GM23338 (cell line): ENCODE data around the gene EPHA7. TPM values are rescaled to one million over a fixed set of nuclear protein-coding genes. Genes with fewer than 3 reads are reported as not detected.

Source experiments
- ATAC-seq: fragments of 200-7000 bp; cut with Tn5 transposase; 3 replicates; pipeline ENCODE4 v1.9.1; 2020
- DNase-seq: peaks from one replicate; pipeline ENCODE4 v3.0.0-alpha.2; 2015; ENCODE audit warnings: low spot score
- H2AFZ ChIP-seq: fragments of 200-600 bp; sonication (generic); 2 replicates; pipeline ENCODE4 v1.8.0; 2016; ENCODE audit warnings: antibody characterized with exemption, mild to moderate bottlenecking, moderate library complexity
- H3F3A ChIP-seq: fragments of 200-600 bp; sonication (generic); replicated peaks from 2 replicates; pipeline ENCODE4 v1.8.0; 2017; ENCODE audit warnings: antibody characterized with exemption, mixed run types, low read depth
- H3K27ac ChIP-seq: fragments of 200-600 bp; sonication (generic); 2 replicates; pipeline ENCODE4 v1.6.1; 2016; ENCODE audit warnings: low read depth
- H3K27me3 ChIP-seq: fragments of 200-600 bp; sonication (generic); 2 replicates; pipeline ENCODE4 v1.8.0; 2016; ENCODE audit warnings: mild to moderate bottlenecking, mixed run types, moderate library complexity; ENCODE audit not compliant: insufficient read depth
- H3K36me3 ChIP-seq: fragments of 200-600 bp; sonication (generic); 2 replicates; pipeline ENCODE4 v1.8.0; 2016; ENCODE audit warnings: mild to moderate bottlenecking; ENCODE audit not compliant: insufficient read depth
- H3K4me1 ChIP-seq: fragments of 200-600 bp; sonication (generic); 2 replicates; pipeline ENCODE4 v1.8.0; 2016; ENCODE audit warnings: mild to moderate bottlenecking, moderate library complexity; ENCODE audit not compliant: insufficient read depth
- H3K4me2 ChIP-seq: fragments of 200-600 bp; sonication (generic); 2 replicates; pipeline ENCODE4 v1.7.1; 2017; ENCODE audit warnings: mixed run types
- H3K4me3 ChIP-seq: fragments of 200-600 bp; sonication (generic); 2 replicates; pipeline ENCODE4 v1.6.1; 2016; ENCODE audit warnings: mixed run types
- H3K79me2 ChIP-seq: fragments of 200-600 bp; sonication (generic); replicated peaks from 2 replicates; pipeline ENCODE4 v1.8.0; 2017; ENCODE audit warnings: mild to moderate bottlenecking; ENCODE audit not compliant: insufficient read depth
- H3K9me2 ChIP-seq: fragments of 200-600 bp; sonication (generic); 2 replicates; pipeline ENCODE4 v1.8.0; 2017; ENCODE audit not compliant: insufficient read depth
- H4K20me1 ChIP-seq: fragments of 200-600 bp; sonication (generic); replicated peaks from 2 replicates; pipeline ENCODE4 v1.8.0; 2017; ENCODE audit warnings: mild to moderate bottlenecking; ENCODE audit not compliant: insufficient read depth
- H3K27ac Mint-ChIP-seq: 2 replicates; pipeline ENCODE4 v1.8.0; 2020; ENCODE audit warnings: inconsistent platforms, mild to moderate bottlenecking, moderate library complexity, mixed read lengths
- H3K27me3 Mint-ChIP-seq: 3 replicates; pipeline ENCODE4 v1.8.0; 2022; ENCODE audit warnings: low read depth, mild to moderate bottlenecking, moderate library complexity, mixed read lengths, inconsistent platforms; ENCODE audit not compliant: insufficient read depth, poor library complexity
- H3K36me3 Mint-ChIP-seq: 3 replicates; pipeline ENCODE4 v1.8.0; 2021; ENCODE audit warnings: low read depth, mild to moderate bottlenecking, inconsistent platforms, moderate library complexity, mixed read lengths
- H3K4me1 Mint-ChIP-seq: 3 replicates; pipeline ENCODE4 v1.8.0; 2020; ENCODE audit warnings: mild to moderate bottlenecking, inconsistent platforms, mixed read lengths
- H3K4me3 Mint-ChIP-seq: 3 replicates; pipeline ENCODE4 v1.8.0; 2021; ENCODE audit warnings: moderate library complexity, mild to moderate bottlenecking, inconsistent platforms, mixed read lengths
- H3K9me3 Mint-ChIP-seq: 3 replicates; pipeline ENCODE4 v1.8.0; 2020; ENCODE audit warnings: moderate library complexity, mild to moderate bottlenecking, inconsistent platforms, mixed read lengths
- CREB1 ChIP-seq: fragments of 250-450 bp; sonication (Bioruptor Pico); IDR thresholded peaks from 2 replicates; pipeline ENCODE4 v1.5.0; 2020; ENCODE audit warnings: low read depth, mild to moderate bottlenecking, moderate library complexity
- CTCF ChIP-seq, 2 experiments: fragments of 200-600 bp in 1 of 2; sonication (generic) in 1 of 2; conservative IDR thresholded peaks; 2 replicates each; pipeline versions ENCODE4 v1.5.1 to v1.6.1; 2016 to 2017; ENCODE audit warnings: antibody characterized with exemption in 2 of 2, low read depth in 2 of 2, mild to moderate bottlenecking in 2 of 2, moderate library complexity in 1 of 2
- ETS1 ChIP-seq: IDR thresholded peaks from 2 replicates; pipeline ENCODE4 v1.6.1; 2016; ENCODE audit warnings: antibody characterized with exemption
- EZH2 ChIP-seq: fragments of 200-600 bp; sonication (generic); IDR thresholded peaks from one replicate; pipeline ENCODE4 v1.8.0; 2017; ENCODE audit warnings: antibody characterized with exemption, mild to moderate bottlenecking, low read depth; ENCODE audit not compliant: unreplicated experiment
- EZH2phosphoT487 ChIP-seq: fragments of 200-600 bp; sonication (generic); IDR thresholded peaks from one replicate; pipeline ENCODE4 v1.8.1; 2018; ENCODE audit warnings: antibody characterized with exemption; ENCODE audit not compliant: unreplicated experiment
- JUNB ChIP-seq: IDR thresholded peaks from one replicate; pipeline ENCODE4 v1.6.1; 2016; ENCODE audit warnings: antibody characterized with exemption; ENCODE audit not compliant: unreplicated experiment
- NANOG ChIP-seq: IDR thresholded peaks from 2 replicates; pipeline ENCODE4 v1.6.1; 2016; ENCODE audit warnings: antibody characterized with exemption, borderline replicate concordance
- POLR2AphosphoS5 ChIP-seq: IDR thresholded peaks from 2 replicates; pipeline ENCODE4 v1.6.1; 2016; ENCODE audit warnings: antibody characterized with exemption, low read depth
- REST ChIP-seq: IDR thresholded peaks from one replicate; pipeline ENCODE4 v1.6.1; 2018; ENCODE audit warnings: antibody characterized with exemption; ENCODE audit not compliant: unreplicated experiment
- STAT1 ChIP-seq: IDR thresholded peaks from one replicate; pipeline ENCODE4 v1.6.1; 2016; ENCODE audit warnings: antibody characterized with exemption; ENCODE audit not compliant: unreplicated experiment
- ZNF114 ChIP-seq: fragments of 250-450 bp; sonication (Bioruptor Pico); IDR thresholded peaks from 2 replicates; pipeline ENCODE4 v1.5.0; 2020; ENCODE audit warnings: mild to moderate bottlenecking, moderate library complexity
- ZNF331 ChIP-seq: fragments of 250-450 bp; sonication (Bioruptor Pico); IDR thresholded peaks from 2 replicates; pipeline ENCODE4 v1.5.0; 2020; ENCODE audit warnings: low read depth, mild to moderate bottlenecking, moderate library complexity
- ZNF462 ChIP-seq: fragments of 250-450 bp; sonication (Bioruptor Pico); IDR thresholded peaks from 2 replicates; pipeline ENCODE4 v1.5.0; 2020; ENCODE audit warnings: mild to moderate bottlenecking, moderate library complexity
- polyA plus RNA-seq: library from polyadenylated mRNA; unstranded; fragments of >200 nt; fragmentation: Nextera tagmentation; extraction: Ambion mirVana; gene quantifications from 2 replicates; pipeline ENCODE4 v1.2.1, GENCODE V29; 2016
- total RNA-seq: library from RNA; depleted of rRNA; stranded (reverse); fragments of >200 nt; shearing (Covaris generic); gene quantifications from 2 replicates; pipeline ENCODE4 v1.2.3, GENCODE V29; 2014

Gene EPHA7
- total and polyA plus RNA-seq, 2 experiments from 2014 or later, result 3.3 to 7.3 TPM

- Histone ChIP-seq H3K4me2 (no peak overlapping the region), H3K4me1 (no peaks in the 10 kb centered on the region), H3F3A (no peaks in the 10 kb centered on the region), H3K9me2 (no peaks in the 10 kb centered on the region), H3K36me3 (no peaks in the 10 kb centered on the region), H3K4me3 (no peak overlapping the region), H3K27me3 (no peaks in the 10 kb centered on the region), H3K79me2 (no peaks in the 10 kb centered on the region), H4K20me1 (no peaks in the 10 kb centered on the region), H3K27ac (no peak overlapping the region), H2AFZ (no peak overlapping the region)
- no peaks in the 10 kb centered on the region; the same call in 2 of the 3 replicates for H3K36me3 Mint-ChIP-seq
- no peak for TF ChIP-seq REST
- TF ChIP-seq EZH2, result no peak
- TF ChIP-seq JUNB, result no peak
- TF ChIP-seq STAT1, result no peak
- TF ChIP-seq CTCF (conservative IDR thresholded peaks at IDR 0.05; ENCODE audit: low read depth in 2 of 2), result no peak
- TF ChIP-seq ZNF114 (CRISPR knock-in tag), result no peak
- TF ChIP-seq ETS1, result no peak
- TF ChIP-seq POLR2AphosphoS5, result no peak
- TF ChIP-seq CREB1, result no peak
- no peak for TF ChIP-seq NANOG
- TF ChIP-seq ZNF331, result no peak
- TF ChIP-seq EZH2phosphoT487, result no peak
- TF ChIP-seq ZNF462 (CRISPR knock-in tag), result no peak
- no peak overlapping the region for H3K4me3 Mint-ChIP-seq
- no peaks in the 10 kb centered on the region for H3K4me1 Mint-ChIP-seq
- H3K27me3 Mint-ChIP-seq, result no peaks in the 10 kb centered on the region
- H3K27ac Mint-ChIP-seq, result no peak overlapping the region
- DNase-seq (no peak), ATAC-seq (no peak)
- H3K9me3 Mint-ChIP-seq, result no peaks in the 10 kb centered on the region
Measured at GRCh38 chr6:93295631-93296030, 123.7 kb downstream of the EPHA7 start.
